GM21526 (cell line): ENCODE results near the gene COL5A1.

ENCODE experiments used
- ATAC-seq: cut with Tn5 transposase; IDR thresholded peaks from one replicate; pipeline ENCODE4 v1.9.1; 2021; ENCODE audit warnings: moderate library complexity; ENCODE audit not compliant: unreplicated experiment, low FRiP score

COL5A1 gene

GRCh38 chr9:134804871-134805270 lies 163.3 kb downstream of the COL5A1 start:
- ATAC-seq: no peak

DNA sequence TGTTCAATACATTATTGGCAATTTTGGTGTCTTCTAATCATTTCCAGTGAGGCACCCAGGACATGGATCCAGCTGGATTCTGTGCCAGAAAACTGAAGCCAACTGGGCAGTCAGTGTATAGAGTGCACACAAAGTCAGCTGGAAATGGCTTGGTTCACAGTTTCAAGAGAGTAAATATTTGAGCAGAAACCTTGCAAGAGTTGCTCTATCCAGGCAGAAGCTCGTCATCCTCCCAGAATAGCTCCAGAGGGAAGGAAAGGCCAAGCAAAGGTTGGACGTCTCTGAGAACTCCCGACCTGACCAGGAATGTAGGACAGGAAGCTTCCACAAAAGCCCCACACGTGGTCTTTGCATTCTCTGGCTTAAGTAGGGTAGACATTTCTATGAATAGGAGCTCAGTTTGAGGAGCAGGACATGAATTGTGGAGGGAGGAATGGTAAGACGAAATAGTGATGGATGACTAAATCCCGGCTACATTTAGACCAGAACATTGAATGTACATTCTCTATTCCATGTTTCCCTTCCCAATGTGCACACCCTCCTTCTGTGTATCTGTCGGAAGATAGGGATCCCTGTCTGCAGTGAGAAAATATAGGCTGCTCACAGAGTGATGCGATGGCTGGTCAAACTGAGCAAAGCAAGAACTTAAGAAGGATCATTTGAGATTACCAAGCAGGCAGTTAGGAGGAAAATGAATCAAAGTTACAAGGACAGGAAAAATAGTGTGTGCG lies 166.3 kb downstream of the COL5A1 start:
- no peak for ATAC-seq

- no peak for ATAC-seq
These were observed 166.8 kb downstream of the COL5A1 start for GRCh38 chr9:134808447-134808792.

DNA sequence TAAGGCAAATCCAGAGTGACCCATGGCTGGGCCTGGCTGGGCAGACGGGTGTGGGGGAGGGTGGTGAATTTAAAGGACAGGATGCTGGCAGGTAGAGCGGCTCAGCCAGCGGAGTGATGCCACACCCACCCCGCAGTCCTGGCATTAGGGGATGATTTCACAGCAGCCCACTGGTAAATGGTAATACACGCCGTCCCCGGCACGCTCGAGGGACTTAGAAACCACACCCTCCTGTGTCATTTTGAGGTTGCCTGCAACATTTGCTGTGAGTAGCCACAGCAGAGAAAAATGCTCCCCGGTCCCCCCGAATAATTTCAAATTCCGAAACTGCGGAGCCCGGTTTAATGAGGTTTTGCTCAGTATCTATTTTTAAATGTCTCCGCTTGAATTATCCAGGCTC lies 167.7 kb downstream of the COL5A1 start:
- no peak for ATAC-seq

GRCh38 chr9:134809826-134810225 lies 168.2 kb downstream of the COL5A1 start:
- no peak for ATAC-seq

DNA sequence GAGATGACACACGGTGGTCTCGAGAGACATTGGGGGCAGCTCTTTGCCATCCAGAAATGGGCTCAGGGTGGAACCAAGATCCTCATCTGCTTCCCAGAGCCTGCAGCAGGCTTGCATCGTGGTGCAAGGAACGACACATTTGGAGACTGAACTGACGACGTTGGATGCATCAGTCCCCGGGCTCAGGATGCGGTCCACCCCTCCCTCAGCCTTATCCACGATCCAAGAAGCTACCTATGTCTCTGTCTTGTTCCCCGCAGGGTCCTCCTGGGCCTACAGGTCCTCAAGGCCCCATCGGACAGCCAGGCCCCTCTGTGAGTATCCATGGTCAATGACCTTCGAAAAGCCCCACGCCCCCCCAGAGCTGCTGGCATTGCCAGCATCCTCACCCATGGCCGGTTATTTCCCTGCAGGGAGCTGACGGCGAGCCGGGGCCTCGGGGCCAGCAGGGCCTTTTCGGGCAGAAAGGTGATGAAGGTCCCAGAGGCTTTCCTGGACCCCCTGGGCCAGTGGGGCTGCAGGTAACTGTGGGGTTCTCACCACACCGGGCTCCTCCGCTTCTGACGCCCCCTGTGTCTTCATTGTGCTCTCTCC lies 169.6 kb downstream of the COL5A1 start:
- ATAC-seq: no peak

DNA sequence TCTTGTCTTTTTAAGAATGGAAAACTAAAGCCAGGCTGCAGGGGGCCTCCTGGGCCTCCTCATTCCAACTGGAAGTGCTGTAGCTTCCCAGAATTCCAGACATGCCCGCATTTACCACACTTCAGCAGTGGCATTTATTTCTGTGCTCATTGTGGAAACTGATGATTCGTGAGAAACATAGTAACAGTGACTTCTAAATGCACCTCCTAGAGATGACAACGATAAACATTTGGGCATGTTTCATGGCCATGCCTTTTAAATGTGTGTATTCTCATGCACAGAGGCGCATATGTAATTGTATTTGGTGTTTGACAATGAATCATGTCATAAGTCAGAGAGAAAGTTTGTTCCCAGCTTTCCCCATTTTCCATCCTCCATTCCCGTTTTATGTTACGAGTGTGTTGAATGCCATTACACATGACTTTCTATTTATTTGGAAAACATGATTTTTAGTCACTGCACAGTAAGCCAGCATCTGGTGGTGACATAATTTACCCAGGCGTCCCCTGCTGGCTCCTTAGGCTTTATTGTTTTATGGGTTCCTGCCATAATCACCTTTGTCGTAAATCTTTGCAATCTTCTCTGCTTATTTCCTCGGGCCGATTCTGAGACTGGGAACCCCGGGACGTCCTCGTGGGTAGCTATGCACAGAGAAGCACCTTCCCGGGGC lies 170.2 kb downstream of the COL5A1 start:
- no peak for ATAC-seq

DNA sequence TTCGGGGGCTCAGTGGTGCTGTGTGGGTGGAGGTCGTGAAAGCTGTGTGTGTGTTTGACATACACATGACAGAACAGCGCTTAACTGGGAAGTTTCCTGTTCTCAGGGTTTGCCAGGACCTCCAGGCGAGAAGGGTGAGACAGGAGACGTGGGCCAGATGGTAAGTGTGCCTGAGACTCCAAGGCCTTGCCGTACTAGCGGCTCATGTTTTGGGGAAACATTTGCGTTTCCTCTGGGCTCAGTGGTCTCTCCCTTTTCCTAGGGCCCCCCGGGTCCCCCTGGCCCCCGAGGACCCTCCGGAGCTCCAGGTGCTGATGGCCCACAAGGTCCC lies 170.7 kb downstream of the COL5A1 start:
- ATAC-seq: no peak

- ATAC-seq: no peak
These were observed 172.2 kb downstream of the COL5A1 start for GRCh38 chr9:134813841-134814240.

DNA sequence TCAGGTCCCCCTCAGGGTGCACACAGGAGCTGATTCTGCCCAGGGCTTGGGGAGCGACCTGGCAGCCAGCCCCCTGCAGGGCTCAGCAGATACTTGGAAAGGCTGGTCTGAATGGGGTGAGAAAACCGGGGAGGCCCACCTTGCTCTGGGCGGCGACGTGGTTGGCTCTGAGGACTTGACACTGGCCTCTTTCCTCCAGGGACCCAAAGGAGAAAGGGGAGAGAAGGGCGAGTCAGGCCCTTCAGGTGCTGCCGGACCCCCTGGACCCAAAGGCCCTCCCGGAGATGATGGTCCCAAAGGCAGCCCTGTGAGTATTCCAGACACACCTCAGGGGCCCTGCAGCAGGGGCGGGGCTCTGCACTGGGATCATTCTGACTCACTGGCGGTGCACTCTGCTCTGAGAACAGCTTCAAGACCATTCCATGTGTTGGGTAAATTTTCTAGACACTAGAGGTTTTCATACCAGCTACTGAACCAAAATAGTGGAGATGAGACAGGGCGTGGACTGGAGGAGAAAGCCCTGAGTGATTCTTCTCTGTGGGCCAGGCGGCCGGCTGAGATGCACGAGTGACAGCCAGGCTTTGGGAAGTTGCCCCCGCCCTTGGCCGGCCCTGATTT lies 173.1 kb downstream of the COL5A1 start:
- ATAC-seq: no peak

GRCh38 chr9:134815435-134816214 lies 174.0 kb downstream of the COL5A1 start:
- ATAC-seq: no peak

DNA sequence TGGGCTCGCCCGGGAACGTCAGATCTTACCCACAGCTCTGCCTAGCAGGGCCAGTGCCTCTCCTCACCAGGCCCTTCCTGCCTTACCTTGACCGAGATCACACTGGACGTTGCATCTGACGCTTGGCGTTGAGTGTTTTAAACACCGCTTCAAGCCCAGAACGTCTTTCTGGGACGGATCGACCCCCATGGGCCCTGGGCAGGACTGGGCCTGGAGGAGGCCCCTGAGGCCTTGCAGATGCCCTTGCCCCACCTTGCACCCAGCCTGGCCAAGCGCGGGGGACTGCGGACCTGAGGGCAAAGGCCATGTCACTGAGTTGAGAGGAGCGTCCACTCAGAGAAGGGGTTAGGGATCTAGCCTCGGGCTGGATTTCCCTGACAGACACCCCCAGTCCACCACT lies 174.7 kb downstream of the COL5A1 start:
- no peak for ATAC-seq

DNA sequence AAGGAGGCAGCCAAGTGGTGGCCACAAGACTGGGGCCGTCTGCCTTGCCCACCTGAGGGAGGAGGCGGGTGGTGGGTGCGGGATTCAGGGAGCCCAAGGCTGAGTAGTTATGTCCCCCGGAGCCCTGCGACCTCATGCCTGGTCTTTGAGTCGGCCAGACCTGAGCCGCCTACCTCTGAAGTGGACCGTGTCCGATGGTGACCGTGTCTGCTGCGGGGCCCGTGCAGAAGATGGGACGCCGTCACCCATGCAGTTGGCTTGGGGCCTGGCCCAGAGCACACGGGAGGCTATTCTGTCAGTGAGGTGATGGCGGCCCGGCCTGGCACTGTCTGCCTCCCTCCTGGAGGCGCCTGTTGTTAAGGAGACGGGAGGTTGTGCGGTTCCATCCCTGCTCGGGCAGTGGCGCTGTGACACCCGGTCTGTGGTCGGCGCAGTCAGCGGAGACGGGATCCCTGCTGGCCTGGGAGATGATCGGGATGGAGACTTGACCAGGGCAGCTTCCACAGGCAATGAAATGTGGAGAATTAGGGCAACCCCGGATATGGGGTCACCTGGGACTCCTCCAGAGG lies 176.5 kb downstream of the COL5A1 start:
- ATAC-seq: no peak

GRCh38 chr9:134818591-134818990 lies 177.0 kb downstream of the COL5A1 start:
- ATAC-seq: no peak

- no peak for ATAC-seq
These were observed 179.3 kb downstream of the COL5A1 start for GRCh38 chr9:134820901-134821300.

- ATAC-seq: no peak
These were observed 180.9 kb downstream of the COL5A1 start for GRCh38 chr9:134822541-134822940.

- no peak for ATAC-seq
These were observed 182.0 kb downstream of the COL5A1 start for GRCh38 chr9:134823623-134824022.

DNA sequence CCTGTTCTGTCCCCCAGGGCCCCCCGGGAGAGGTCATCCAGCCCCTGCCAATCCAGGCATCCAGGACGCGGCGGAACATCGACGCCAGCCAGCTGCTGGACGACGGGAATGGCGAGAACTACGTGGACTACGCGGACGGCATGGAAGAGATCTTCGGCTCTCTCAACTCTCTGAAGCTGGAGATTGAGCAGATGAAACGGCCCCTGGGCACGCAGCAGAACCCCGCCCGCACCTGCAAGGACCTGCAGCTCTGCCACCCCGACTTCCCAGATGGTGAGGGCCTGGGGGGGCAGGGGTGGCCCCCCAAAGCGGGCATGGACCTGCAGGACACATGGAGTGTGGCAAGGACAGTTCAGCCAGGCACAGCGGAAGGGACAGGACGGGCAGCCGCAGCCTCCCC lies 183.0 kb downstream of the COL5A1 start:
- no peak for ATAC-seq

- no peak for ATAC-seq
These were observed 183.4 kb downstream of the COL5A1 start for GRCh38 chr9:134825025-134825424.
